Amniotic stem cell (primary cell): Measurements from ENCODE around the gene RNASET2.
"Not testable (repeated sequence)": the region's sequence is repeated elsewhere in the genome, so short reads cannot be mapped to it uniquely, and the experiment has no call there.

Experiments
- DNase-seq: peaks from one replicate; lab custom pipeline; 2025; lab: John Stamatoyannopoulos, UW

Gene RNASET2

DNA sequence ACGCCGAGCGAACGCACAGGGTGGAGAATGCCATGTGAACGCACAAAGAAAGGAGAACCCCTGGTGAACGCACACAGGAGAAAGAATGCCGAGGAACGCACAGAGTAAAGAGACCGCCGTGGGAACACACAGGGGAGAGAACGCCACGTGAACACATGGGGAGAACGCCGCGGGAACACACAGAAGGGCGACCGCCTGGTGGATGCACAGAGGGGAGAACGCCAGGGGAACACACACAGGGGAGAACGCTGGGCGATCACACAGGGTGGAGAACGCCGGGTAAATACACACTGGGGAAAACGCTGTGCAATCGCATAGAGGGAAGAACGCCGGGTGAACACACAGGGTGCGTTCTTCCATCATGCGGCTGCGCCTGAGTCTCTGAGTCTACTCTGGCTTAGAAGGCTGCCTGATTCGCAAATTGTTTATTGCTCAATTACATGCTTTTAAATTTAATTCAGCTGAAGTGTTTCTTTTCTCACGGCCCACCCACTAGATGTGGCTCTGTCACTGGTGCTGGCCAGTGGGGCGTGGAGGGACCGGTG lies 54.1 kb downstream of the RNASET2 start:
- DNase-seq, result no peak

- no peak for DNase-seq
Measured at GRCh38 chr6:166901626-166902025, 54.7 kb downstream of the RNASET2 start.

DNA sequence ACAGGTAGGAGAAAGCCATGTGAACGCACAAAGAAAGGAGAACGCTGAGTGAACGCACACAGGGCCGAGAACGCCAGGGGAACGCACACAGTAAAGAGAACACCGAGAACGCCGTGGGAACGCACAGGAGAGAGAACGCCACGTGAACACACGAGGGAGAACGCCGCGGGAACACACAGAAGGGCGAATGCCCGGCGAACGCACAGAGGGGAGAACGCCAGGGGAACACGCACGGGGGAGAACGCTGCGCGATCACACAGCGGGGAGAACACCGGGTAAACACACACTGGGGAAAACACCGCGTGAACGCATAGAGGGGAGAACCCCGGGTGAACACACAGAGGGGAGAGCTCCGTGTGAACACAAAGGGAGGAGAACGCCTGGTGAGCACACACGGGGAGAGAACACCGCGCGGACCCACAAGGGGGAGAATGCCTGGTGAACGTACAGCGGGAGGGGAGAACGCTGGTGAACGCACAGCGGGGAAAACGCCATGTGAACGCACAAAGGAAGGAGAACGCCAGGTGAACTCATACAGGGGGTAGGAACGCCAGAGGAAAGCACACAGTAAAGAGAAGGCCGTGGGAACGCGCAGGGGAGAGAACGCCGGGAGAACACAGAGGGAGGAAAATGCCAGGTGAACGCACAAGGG lies 55.3 kb downstream of the RNASET2 start:
- DNase-seq, result no peak

DNA sequence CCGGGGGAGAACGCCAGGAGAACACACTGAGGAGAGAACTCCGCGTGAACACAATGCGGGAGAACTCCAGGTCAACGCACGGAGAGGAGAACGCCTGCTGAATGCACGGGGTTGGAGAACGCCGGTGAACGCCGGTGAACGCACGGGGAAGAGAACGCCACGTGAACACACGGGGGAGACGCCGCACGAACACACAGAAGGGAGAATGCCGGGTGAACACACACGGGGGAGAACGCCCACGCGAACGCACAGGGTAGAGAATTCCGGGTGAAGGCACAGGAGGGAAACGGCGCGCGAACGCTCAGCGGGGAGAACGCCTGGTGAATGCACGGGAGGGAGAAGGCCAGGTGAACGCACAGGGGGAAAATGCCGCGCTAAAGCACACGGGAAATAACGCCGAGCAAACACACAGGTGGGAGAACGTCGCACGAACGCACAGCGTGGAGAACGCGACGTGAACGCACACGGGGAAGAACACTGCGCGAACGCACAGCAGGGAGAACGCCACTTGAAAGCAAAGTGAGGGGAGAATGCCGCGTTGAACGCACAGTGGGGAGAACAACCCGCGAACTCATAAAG lies 56.1 kb downstream of the RNASET2 start:
- no peak for DNase-seq

GRCh38 chr6:166898910-166899309 lies 57.4 kb downstream of the RNASET2 start:
- DNase-seq, result no peak

DNA sequence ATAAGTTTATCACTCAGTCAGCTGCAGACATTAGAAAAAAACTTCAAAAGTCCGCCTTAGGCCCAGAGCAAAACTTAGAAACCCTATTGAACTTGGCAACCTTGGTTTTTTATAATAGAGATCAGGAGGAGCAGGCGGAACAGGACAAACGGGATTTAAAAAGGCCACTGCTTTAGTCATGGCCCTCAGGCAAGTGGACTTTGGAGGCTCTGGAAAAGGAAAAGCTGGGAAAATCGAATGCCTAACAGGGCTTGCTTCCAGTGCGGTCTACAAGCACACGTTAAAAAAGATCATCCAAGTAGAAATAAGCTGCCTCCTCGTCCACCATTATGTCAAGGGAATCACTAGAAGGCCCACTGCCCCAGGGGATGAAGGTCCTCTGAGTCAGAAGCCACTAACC lies 61.7 kb downstream of the RNASET2 start:
- not testable (repeated sequence) for DNase-seq

DNA sequence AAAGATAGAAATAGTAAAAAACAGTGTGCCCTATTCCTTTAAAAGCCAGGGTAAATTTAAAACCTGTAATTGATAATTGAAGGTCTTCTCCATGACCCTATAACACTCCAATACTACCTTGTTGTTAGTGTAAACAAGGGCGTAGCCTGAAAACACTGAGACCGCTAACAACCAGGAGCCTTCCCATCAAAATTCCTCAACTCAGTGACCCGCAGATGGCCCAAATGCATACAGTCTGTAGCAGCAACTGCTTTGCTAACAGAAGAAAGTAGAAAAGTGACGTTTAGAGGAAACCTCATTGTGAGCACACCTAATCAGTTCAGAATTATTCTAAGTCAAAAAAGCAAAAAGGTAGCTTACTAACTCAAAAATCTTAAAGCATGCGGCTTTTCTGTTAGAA lies 63.9 kb downstream of the RNASET2 start:
- DNase-seq, result not testable (repeated sequence)

DNA sequence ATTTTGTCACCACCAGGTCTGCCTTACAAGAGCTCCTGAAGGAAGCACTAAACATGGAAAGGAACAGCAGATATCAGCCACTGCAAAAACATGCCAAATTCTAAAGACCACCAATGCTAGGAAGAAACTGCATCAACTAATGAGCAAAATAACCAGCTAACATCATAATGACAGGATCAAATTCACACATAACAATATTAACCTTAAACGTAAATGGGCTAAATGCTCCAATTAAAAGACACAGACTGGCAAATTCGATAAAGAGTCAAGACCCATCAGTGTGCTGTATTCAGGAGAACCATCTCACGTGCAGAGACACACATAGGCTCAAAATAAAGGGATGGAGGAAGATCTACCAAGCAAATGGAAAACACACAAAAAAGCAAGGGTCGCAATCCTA lies 69.6 kb downstream of the RNASET2 start:
- DNase-seq, result not testable (repeated sequence)

DNA sequence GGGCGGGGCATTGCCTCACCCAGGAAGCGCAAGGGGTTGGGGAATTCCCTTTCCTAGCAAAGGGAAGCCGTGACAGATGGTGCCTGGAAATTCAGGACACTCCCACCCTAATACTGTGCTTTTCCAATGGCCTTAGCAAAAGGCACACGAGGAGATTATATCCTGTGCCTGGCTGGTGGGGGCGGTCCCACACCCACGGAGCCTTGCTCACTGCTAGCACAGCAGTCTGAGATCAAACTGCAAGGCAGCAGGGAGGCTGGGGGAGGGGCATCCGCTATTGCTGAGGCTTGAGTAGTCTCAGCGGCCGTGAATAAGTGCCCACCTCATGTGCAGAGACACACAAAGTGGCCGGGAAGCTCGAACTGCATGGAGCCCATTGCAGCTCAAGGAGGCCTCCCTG lies 71.4 kb downstream of the RNASET2 start:
- DNase-seq, result not testable (repeated sequence)

GRCh38 chr6:166879594-166879993 lies 76.8 kb downstream of the RNASET2 start:
- DNase-seq, result no peak
